ENCODE measurements around the gene CD58.
"Not testable (repeated sequence)": the region's sequence is repeated elsewhere in the genome, so short reads cannot be mapped to it uniquely, and the experiment has no call there.

CD58 gene

GRCh38 chr1:116572099-116572498 lies 1.3 kb upstream of the CD58 start:
- no peak for DNase-seq (ENCODE audit: extremely low read depth in 1 of 2, low read depth in 1 of 2)

GRCh38 chr1:116571215-116571919 lies 541 bp upstream of the CD58 start:
- DNase-seq (ENCODE audit: extremely low read depth in 1 of 2, low read depth in 1 of 2): no peak

- peak in 1 of 2 donors; percentile 17 for DNase-seq (ENCODE audit: extremely low read depth in 1 of 2, low read depth in 1 of 2)
Measured at GRCh38 chr1:116569776-116570357, 959 bp downstream of the CD58 start.

GRCh38 chr1:116569381-116569670 lies 1.5 kb downstream of the CD58 start:
- DNase-seq (ENCODE audit: extremely low read depth in 1 of 2, low read depth in 1 of 2): no peak

GRCh38 chr1:116568662-116569380 lies 2.0 kb downstream of the CD58 start:
- no peak for DNase-seq (ENCODE audit: extremely low read depth in 1 of 2, low read depth in 1 of 2)

GRCh38 chr1:116567790-116568661 lies 2.8 kb downstream of the CD58 start:
- no peak for DNase-seq (ENCODE audit: extremely low read depth in 1 of 2, low read depth in 1 of 2)

GRCh38 chr1:116565222-116565621 lies 5.6 kb downstream of the CD58 start:
- DNase-seq (ENCODE audit: extremely low read depth in 1 of 2, low read depth in 1 of 2): no peak

- no peak for DNase-seq (ENCODE audit: extremely low read depth in 1 of 2, low read depth in 1 of 2)
Measured at GRCh38 chr1:116564426-116564825, 6.4 kb downstream of the CD58 start.

GRCh38 chr1:116562465-116562864 lies 8.4 kb downstream of the CD58 start:
- DNase-seq (ENCODE audit: extremely low read depth in 1 of 2, low read depth in 1 of 2): not testable (repeated sequence)

GRCh38 chr1:116561563-116561962 lies 9.3 kb downstream of the CD58 start:
- DNase-seq (ENCODE audit: extremely low read depth in 1 of 2, low read depth in 1 of 2): no peak

- DNase-seq (ENCODE audit: extremely low read depth in 1 of 2, low read depth in 1 of 2): no peak
Measured at GRCh38 chr1:116560704-116561490, 9.9 kb downstream of the CD58 start.

GRCh38 chr1:116559304-116559761 lies 11.5 kb downstream of the CD58 start:
- DNase-seq (ENCODE audit: extremely low read depth in 1 of 2, low read depth in 1 of 2): no peak

- no peak for DNase-seq (ENCODE audit: extremely low read depth in 1 of 2, low read depth in 1 of 2)
Measured at GRCh38 chr1:116558571-116558970, 12.3 kb downstream of the CD58 start.

GRCh38 chr1:116558140-116558549 lies 12.7 kb downstream of the CD58 start:
- DNase-seq (ENCODE audit: extremely low read depth in 1 of 2, low read depth in 1 of 2): no peak

- no peak for DNase-seq (ENCODE audit: extremely low read depth in 1 of 2, low read depth in 1 of 2)
Measured at GRCh38 chr1:116557323-116557878, 13.4 kb downstream of the CD58 start.

GRCh38 chr1:116556289-116557006 lies 14.4 kb downstream of the CD58 start:
- peak; percentile 40 to 42 for DNase-seq (ENCODE audit: extremely low read depth in 1 of 2, low read depth in 1 of 2)

- DNase-seq (ENCODE audit: extremely low read depth in 1 of 2, low read depth in 1 of 2): no peak
Measured at GRCh38 chr1:116554924-116555323, 15.9 kb downstream of the CD58 start.

GRCh38 chr1:116553386-116554115 lies 17.3 kb downstream of the CD58 start:
- no peak for DNase-seq (ENCODE audit: extremely low read depth in 1 of 2, low read depth in 1 of 2)

Measured in activated CD8-positive, alpha-beta memory T cell treated with anti-CD3 and anti-CD28 coated beads for 1 hour (primary cell).